ENCODE results near the gene LAMP1. TPM values are rescaled to one million over a fixed set of nuclear protein-coding genes. Genes with fewer than 3 reads are reported as not detected.
A peak's percentile ranks its signal among the peaks of the same experiment; 100 is the strongest.

LAMP1 gene
- total RNA-seq, 4 donors from 2014 or later: 85.6 to 144 (median 93.4) TPM

DNA sequence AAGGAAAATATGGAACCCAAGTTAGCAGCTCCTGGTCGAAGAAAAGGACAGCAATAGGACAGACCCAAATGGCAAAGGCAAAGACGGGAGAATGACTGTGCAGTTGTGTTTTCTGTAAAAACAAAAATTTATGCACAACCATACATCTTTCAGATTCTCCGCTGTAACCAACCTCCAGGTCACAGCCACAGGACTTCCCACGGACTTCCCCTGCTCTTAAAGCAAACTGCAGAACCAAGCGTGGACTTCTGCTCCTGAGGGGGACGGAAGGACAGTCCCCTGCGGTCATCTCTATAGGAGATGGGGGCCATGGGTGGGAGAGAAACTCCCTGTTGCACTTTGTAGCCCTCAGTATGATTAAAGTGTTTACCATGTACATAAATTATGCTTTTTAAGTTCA lies 64.4 kb downstream of the LAMP1 start:
- no peak for DNase-seq
- no peaks in the 10 kb centered on the region for H3K27me3 ChIP-seq
- H3K9me3 ChIP-seq: no peaks in the 10 kb centered on the region
- no peak overlapping the region for H3K4me3 ChIP-seq
- H3K27ac ChIP-seq: no peak overlapping the region
- TF ChIP-seq, protein P1, sequence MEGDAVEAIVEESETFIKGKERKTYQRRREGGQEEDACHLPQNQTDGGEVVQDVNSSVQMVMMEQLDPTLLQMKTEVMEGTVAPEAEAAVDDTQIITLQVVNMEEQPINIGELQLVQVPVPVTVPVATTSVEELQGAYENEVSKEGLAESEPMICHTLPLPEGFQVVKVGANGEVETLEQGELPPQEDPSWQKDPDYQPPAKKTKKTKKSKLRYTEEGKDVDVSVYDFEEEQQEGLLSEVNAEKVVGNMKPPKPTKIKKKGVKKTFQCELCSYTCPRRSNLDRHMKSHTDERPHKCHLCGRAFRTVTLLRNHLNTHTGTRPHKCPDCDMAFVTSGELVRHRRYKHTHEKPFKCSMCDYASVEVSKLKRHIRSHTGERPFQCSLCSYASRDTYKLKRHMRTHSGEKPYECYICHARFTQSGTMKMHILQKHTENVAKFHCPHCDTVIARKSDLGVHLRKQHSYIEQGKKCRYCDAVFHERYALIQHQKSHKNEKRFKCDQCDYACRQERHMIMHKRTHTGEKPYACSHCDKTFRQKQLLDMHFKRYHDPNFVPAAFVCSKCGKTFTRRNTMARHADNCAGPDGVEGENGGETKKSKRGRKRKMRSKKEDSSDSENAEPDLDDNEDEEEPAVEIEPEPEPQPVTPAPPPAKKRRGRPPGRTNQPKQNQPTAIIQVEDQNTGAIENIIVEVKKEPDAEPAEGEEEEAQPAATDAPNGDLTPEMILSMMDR (IDR thresholded peaks at IDR 0.05): no peak
- no peak for TF ChIP-seq POLR2A (IDR thresholded peaks at IDR 0.05)
- no peaks in the 10 kb centered on the region for H3K36me3 ChIP-seq
- intact Hi-C loops (cut with DNase I; ENCODE audit: low total_unique reads): no loop called here
- peaks cover 0 to 8% of the 10 kb centered on the region in 2 donors for H3K4me1 ChIP-seq

DNA sequence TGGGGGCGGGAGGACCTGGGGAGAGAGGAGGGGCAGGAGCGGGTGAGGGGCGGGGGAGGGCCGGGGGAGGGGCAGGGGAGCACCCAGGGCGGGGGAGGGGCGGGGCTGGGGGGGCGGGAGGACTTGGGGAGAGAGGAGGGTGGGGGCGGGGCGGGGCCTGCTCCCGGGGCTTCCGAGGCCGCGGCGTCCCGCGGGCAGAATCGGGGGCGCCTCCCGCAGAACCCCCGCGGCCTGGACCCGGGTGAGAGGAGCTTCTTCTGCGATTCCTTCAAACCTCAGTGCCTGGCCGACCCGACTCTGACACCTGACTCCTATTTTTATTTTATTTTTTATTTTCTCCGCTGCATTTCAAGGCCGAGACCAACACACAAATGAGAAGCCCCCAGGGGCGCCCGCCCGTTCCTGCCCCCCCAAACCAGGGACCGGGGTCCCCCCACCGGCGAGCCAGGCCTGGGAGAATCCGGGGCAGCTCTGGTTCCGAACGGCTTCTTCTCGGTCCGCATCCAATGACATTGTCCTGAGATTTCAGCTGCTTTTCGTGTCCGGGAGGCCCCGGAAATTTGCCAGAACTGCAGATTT lies 67.4 kb downstream of the LAMP1 start:
- intact Hi-C loops (cut with DNase I; ENCODE audit: low total_unique reads): no loop called here
- DNase-seq: peak; percentile 41 to 59

DNA sequence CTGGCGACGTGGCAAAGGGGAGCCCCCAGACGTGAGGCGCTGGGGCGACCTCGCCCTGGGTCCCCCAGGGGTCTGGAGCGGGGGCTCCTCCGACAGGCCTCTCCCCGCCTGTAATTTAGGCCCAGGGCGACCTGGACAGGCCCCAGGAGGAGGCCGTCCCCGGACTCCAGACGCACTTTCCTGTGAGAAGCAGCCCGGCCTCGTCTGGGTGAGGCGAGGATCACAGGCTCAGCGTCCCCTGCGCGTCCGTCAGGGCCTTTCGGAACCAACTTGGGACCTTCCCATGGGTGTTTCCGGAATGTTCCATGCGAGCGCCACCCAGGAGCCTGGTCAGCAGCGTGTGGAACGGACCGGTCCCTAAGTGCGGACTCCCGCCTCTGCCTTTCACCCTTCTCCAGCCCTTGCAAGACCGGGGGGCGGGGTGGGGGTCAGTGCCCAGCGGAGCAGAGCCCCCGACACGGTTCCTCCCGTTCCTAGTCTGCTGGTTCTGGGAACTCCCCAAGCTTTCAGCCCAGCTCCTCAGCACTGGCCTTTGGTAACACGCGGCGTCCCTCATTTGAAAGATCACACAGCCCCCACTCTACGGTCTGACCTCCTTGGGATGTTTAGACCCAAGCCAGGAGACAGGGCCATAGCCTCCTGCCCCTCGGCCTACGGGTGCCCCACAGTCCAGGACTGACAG lies 68.0 kb downstream of the LAMP1 start:
- DNase-seq: peak; percentile 43 to 58
- H3K27me3 ChIP-seq: no peaks in the 10 kb centered on the region
- intact Hi-C loops (cut with DNase I; ENCODE audit: low total_unique reads): no loop called here

More for the DNA sequence above, 67.4 kb downstream of the LAMP1 start:
- Histone ChIP-seq H3K27me3 (no peaks in the 10 kb centered on the region), H3K4me3 (peak overlapping the region; percentile 53 to 64), H3K9me3 (no peaks in the 10 kb centered on the region), H3K4me1 (peaks cover 0 to 8% of the 10 kb centered on the region in 2 donors), H3K27ac (peak overlapping the region; percentile 85 to 90), H3K36me3 (no peaks in the 10 kb centered on the region)
- TF ChIP-seq, protein P1 (IDR thresholded peaks at IDR 0.05): no peak
- peak in 1 of 2 donors; percentile 20 for TF ChIP-seq POLR2A (IDR thresholded peaks at IDR 0.05)

DNA sequence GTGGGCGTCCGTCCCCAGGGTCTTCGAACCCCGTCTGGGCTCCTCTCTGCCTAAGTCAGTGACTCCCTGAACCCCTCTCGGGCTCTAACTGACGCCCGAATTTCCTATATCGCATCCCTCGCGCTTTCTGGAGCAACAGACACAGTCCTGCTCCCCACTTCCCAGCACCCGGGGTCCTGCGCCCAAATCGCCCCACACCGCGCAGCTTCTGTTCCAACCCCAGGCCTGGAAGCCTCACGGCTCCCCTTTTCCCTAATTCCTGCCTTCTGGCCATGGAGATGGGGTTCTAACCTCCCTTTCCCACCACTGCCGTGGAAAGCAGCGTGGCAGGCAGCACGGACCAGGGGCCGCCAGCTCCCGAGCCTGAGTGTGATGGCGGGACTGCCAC lies 68.5 kb downstream of the LAMP1 start:
- Histone ChIP-seq H3K27me3 (no peaks in the 10 kb centered on the region), H3K9me3 (no peaks in the 10 kb centered on the region), H3K4me3 (no peak overlapping the region), H3K4me1 (peaks cover 0 to 8% of the 10 kb centered on the region in 2 donors), H3K27ac (peak overlapping the region; percentile 85 to 90), H3K36me3 (no peaks in the 10 kb centered on the region)
- intact Hi-C loops (cut with DNase I; ENCODE audit: low total_unique reads): no loop called here
- no peak for TF ChIP-seq POLR2A (IDR thresholded peaks at IDR 0.05)
- TF ChIP-seq, protein P1 (IDR thresholded peaks at IDR 0.05): no peak
- no peak for DNase-seq

More for the DNA sequence above, 68.0 kb downstream of the LAMP1 start:
- Histone ChIP-seq H3K4me1 (peaks cover 0 to 8% of the 10 kb centered on the region in 2 donors), H3K27ac (peak overlapping the region; percentile 85 to 90), H3K4me3 (peak overlapping the region; percentile 53 to 64), H3K9me3 (no peaks in the 10 kb centered on the region), H3K36me3 (no peaks in the 10 kb centered on the region)
- TF ChIP-seq, protein P1 (IDR thresholded peaks at IDR 0.05): no peak
- TF ChIP-seq POLR2A (IDR thresholded peaks at IDR 0.05): no peak

DNA sequence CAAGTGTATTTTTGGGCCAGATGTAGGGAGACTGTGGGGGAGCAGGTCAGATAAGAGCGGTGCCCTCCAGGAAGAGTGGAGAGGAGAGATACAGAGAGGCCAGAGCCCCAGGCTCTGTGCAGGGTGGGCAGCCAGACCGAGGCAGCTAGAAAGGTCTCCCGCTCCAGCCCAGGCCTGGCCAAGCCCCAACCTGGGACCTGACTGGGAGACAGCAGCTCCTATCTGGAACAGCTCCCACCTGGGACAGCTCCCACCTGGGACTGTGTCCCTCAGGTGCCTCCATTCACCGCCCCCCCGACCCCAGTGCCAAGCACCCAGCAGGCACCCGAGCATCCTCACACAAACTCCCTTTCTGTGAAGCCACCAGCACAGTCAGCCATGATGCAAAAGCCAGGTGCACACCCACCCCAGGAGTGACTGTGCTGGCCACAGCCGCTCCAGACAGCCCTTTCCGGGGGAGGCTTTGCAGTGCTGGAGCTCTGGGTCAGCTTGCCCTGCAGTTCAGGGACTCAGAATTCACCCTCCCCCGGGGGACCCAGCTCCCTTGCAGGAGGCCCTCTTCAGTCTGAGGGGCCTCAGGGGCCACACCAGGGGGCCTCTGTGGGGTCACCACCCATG lies 69.0 kb downstream of the LAMP1 start:
- TF ChIP-seq POLR2A (IDR thresholded peaks at IDR 0.05): no peak
- TF ChIP-seq, protein P1 (IDR thresholded peaks at IDR 0.05): no peak
- H3K4me3 ChIP-seq: no peak overlapping the region
- H3K9me3 ChIP-seq: no peaks in the 10 kb centered on the region
- peak overlapping the region in 1 of 2 donors; percentile 90 for H3K27ac ChIP-seq
- peak; percentile 44 to 57 for DNase-seq
- no peaks in the 10 kb centered on the region for H3K27me3 ChIP-seq
- no peaks in the 10 kb centered on the region for H3K36me3 ChIP-seq
- intact Hi-C loops (cut with DNase I; ENCODE audit: low total_unique reads): no loop called here
- peaks cover 0 to 8% of the 10 kb centered on the region in 2 donors for H3K4me1 ChIP-seq
